Measurements from ENCODE around the gene CRB3.
"Not testable (repeated sequence)": the region's sequence is repeated elsewhere in the genome, so short reads cannot be mapped to it uniquely, and the experiment has no call there.

CRB3 gene

DNA sequence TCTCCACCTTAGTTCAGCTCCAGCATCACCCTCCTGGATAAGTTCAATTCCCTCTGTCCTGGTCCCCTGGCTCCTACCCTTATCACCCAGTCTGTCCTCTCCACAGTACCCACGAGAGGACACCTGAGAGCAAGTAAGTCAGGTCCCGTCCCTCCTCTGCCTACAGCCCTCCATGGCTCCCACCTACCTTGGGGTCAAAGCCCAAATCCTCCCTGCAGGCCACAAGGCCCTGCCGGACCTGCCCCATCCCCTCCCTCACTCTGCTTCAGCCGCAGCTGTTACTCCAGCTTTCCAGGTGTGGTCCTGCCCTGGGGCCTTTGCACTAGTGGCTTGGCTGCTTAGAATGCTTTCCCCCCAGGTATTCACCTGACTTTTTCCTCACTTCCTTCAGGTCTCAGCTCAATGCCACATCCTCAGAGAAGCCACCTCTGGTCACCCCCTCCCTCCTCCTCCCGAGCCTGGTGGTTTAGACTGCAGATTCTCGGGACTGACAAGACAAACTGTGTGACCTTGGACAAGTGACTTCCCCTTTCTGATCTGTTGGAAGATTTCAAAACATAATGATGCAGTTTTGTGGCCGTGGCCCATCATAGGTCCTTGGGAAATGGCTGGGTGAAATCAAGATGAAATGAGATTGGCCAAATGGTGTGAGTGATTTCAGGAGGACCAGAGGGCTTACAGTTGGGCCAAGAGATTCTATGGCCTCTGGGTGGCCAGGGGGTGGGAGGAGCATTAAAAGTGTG is 34.4 kb downstream of the CRB3 start:
- ChIA-PET POLR2A (no interaction called here), CTCF (interaction anchor here (1.1 kb wide), 1 partner anchor 18 kb away, joined by 3 read pairs; no protein-coding TSS in a partner anchor)
- TF ChIP-seq, protein P1, sequence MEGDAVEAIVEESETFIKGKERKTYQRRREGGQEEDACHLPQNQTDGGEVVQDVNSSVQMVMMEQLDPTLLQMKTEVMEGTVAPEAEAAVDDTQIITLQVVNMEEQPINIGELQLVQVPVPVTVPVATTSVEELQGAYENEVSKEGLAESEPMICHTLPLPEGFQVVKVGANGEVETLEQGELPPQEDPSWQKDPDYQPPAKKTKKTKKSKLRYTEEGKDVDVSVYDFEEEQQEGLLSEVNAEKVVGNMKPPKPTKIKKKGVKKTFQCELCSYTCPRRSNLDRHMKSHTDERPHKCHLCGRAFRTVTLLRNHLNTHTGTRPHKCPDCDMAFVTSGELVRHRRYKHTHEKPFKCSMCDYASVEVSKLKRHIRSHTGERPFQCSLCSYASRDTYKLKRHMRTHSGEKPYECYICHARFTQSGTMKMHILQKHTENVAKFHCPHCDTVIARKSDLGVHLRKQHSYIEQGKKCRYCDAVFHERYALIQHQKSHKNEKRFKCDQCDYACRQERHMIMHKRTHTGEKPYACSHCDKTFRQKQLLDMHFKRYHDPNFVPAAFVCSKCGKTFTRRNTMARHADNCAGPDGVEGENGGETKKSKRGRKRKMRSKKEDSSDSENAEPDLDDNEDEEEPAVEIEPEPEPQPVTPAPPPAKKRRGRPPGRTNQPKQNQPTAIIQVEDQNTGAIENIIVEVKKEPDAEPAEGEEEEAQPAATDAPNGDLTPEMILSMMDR (IDR thresholded peaks at IDR 0.05; ENCODE audit: insufficient read depth, low read length, missing control alignments): no peak
- H3K4me3 ChIP-seq (ENCODE audit: low read depth, low read length): no peak overlapping the region
- DNase-seq (ENCODE audit: low read depth, low spot score): no peak

DNA sequence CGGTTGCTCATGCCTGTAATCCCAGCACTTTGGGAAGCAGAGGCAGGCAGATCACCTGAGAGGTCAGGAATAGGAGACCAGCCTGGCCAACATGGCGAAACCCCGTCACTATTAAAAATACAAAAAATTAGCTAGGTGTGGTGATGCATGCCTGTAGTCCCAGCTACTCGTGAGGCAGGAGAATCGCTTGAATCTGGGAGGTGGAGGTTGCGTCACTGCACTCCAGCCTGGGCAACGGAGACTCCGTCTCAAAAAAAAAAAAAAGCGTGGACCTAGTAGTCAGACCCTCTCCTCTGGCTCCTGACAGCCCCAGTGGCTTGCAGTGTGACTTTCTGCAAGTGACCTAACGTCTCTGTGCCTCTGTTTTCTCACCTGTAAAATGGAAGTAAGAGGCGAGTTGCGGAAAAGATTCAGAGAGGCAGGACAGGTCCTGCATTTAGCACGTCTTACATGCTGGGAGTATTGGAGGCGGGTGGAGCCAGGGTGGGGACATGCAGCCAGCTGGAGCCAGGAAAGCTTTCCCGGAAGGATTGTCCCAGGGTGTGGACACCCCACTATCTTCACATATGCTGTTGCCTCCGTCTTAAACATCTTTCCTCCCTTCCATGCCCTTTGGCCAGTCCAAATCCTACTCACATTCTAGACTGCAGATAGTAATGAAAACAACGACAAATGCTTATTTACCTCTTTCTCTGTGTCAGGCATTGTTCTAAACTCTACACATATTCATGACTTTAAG is 35.1 kb downstream of the CRB3 start:
- no peak overlapping the region for H3K4me3 ChIP-seq (ENCODE audit: low read depth, low read length)
- no peak for DNase-seq (ENCODE audit: low read depth, low spot score)
- CTCF ChIA-PET: interaction anchor here (0.5 kb wide), 1 partner anchor 20 kb away, joined by 3 read pairs; no protein-coding TSS in a partner anchor
- POLR2A ChIA-PET: interaction anchor here (1.0 kb wide), 1 partner anchor 17 kb away, joined by 3 read pairs; no protein-coding TSS in a partner anchor
- TF ChIP-seq, protein P1 (IDR thresholded peaks at IDR 0.05; ENCODE audit: insufficient read depth, low read length, missing control alignments): no peak

- no peak overlapping the region for H3K4me3 ChIP-seq (ENCODE audit: low read depth, low read length)
- TF ChIP-seq, protein P1 (IDR thresholded peaks at IDR 0.05; ENCODE audit: insufficient read depth, low read length, missing control alignments): no peak
- ChIA-PET CTCF (interaction anchor here (1.0 kb wide), 1 partner anchor 10 kb away, joined by 3 read pairs; no protein-coding TSS in a partner anchor), POLR2A (no interaction called here)
- DNase-seq (ENCODE audit: low read depth, low spot score): no peak
Observed at GRCh38 chr19:6500837-6501739, 37.0 kb downstream of the CRB3 start.

GRCh38 chr19:6501740-6502648 is 37.9 kb downstream of the CRB3 start, which contains the start of gene TUBB4A:
Gene TUBB4A, minus strand, starts transcription at chr19:6502309. Its CDS starts 97 bp downstream, at chr19:6502212.
- no peak for DNase-seq (ENCODE audit: low read depth, low spot score)
- CTCF ChIA-PET: no interaction called here
- H3K4me3 ChIP-seq (ENCODE audit: low read depth, low read length): no peak within 1 kb of the TSS
- POLR2A ChIA-PET: no interaction called here
- TF ChIP-seq, protein P1 (IDR thresholded peaks at IDR 0.05; ENCODE audit: insufficient read depth, low read length, missing control alignments): no peak

GRCh38 chr19:6503407-6504201 is 39.5 kb downstream of the CRB3 start:
- CTCF ChIA-PET: no interaction called here
- POLR2A ChIA-PET: interaction anchor here (0.6 kb wide), 1 partner anchor 28 kb away, joined by 3 read pairs; no protein-coding TSS in a partner anchor
- TF ChIP-seq, protein P1 (IDR thresholded peaks at IDR 0.05; ENCODE audit: insufficient read depth, low read length, missing control alignments): no peak
- H3K4me3 ChIP-seq (ENCODE audit: low read depth, low read length): no peak overlapping the region
- no peak for DNase-seq (ENCODE audit: low read depth, low spot score)

DNA sequence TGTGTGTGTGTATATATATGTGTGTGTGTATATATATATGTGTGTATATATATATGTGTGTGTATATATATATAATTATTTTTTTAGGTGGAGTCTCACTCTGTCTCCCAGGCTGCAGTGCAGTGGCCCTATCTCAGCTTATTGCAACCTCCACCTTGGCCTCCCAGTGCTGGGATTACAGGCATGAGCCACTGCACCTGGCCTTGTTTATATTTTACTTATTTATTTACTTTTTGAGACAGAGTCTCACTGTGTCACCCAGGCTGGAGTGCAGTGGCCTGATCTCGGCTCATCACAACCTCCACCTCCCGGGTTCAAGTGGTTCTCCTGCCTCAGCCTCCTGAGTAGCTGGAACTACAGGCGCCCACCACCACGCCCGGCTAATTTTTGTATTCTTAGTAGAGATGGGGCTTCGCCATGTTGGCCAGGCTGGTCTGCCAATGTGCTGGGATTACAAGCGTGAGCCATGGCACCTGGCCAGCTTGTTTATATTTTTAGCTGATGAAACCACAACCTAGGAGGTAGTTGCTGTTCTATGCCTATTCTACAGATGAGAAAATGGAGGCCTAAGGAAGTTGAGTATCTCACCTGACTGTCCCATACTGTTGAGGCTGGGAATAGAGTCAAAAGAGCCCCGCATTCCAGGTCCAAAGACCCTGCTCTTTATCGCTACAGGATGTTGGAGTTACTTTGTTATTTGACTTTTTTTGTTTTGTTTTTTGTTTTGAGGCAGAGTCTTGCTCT is 44.1 kb downstream of the CRB3 start:
- CTCF ChIA-PET: interaction anchor here (1.2 to 3.4 kb wide), 2 partner anchors 9 to 123 kb away, joined by 3 to 21 read pairs; no protein-coding TSS in a partner anchor

More for the DNA sequence above, 44.1 kb downstream of the CRB3 start:
- POLR2A ChIA-PET; DNase-seq (ENCODE audit: low read depth, low spot score); H3K4me3 ChIP-seq (ENCODE audit: low read depth, low read length): not testable (repeated sequence)

Data from AG04449 (cell line).